ENCODE results near the gene BTG1. TPM values are rescaled to one million over a fixed set of nuclear protein-coding genes. Genes with fewer than 3 reads are reported as not detected.

The BTG1 gene
- total RNA-seq, 1 experiment from 2014 or later, result 32.7 TPM

- Mint-ChIP-seq H3K27me3 (ENCODE audit: low read depth) (no peaks in the 10 kb centered on the region), H3K4me1 (peaks cover 5 to 7% of the 10 kb centered on the region in 2 experiments), H3K9me3 (no peaks in the 10 kb centered on the region; a peak in 1 of 5 replicates), H3K27ac (no peak overlapping the region), H3K4me3 (no peak overlapping the region), H3K36me3 (ENCODE audit: insufficient read depth in 1 of 3, low read depth in 3 of 3) (no peaks in the 10 kb centered on the region)
- H3K9ac ChIP-seq (ENCODE audit: extremely low read depth, insufficient read length, low read length), result no peak overlapping the region
- no peak overlapping the region for H3K14ac ChIP-seq (ENCODE audit: insufficient read depth, low read length)
- H3K4me1 ChIP-seq (ENCODE audit: insufficient read depth, low read length), result no peaks in the 10 kb centered on the region
- no peaks in the 10 kb centered on the region for H3K9me3 ChIP-seq (ENCODE audit: control insufficient read depth, low read depth, low read length)
- H2BK12ac ChIP-seq (ENCODE audit: insufficient read length, low read depth, low read length), result no peak overlapping the region
- no peak overlapping the region for H2BK120ac ChIP-seq (ENCODE audit: low read depth, low read length, poor library complexity, severe bottlenecking)
- no peaks in the 10 kb centered on the region for H3K79me2 ChIP-seq (ENCODE audit: insufficient read depth, low read length)
- no peak for TF ChIP-seq CTCF (conservative IDR thresholded peaks at IDR 0.05)
- H3K79me1 ChIP-seq (ENCODE audit: insufficient read depth, low read depth, low read length, poor library complexity, severe bottlenecking), result no peaks in the 10 kb centered on the region
- no peak overlapping the region for H3K27ac ChIP-seq (ENCODE audit: insufficient read length, low read depth, low read length)
- no peak overlapping the region for H2BK15ac ChIP-seq (ENCODE audit: low read depth, low read length)
- H4K91ac ChIP-seq (ENCODE audit: insufficient read length, low read depth, low read length), result no peak overlapping the region
- no peak overlapping the region for H4K5ac ChIP-seq (ENCODE audit: insufficient read length, low read depth, low read length)
- no peak overlapping the region for H3T11ph ChIP-seq (ENCODE audit: low read length)
- no peaks in the 10 kb centered on the region for H3K23me2 ChIP-seq (ENCODE audit: insufficient read length, low read depth, low read length, poor library complexity, severe bottlenecking)
- H3K18ac ChIP-seq (ENCODE audit: insufficient read length, low read depth, low read length), result no peak overlapping the region
- H3K4me2 ChIP-seq (ENCODE audit: insufficient read depth, insufficient read length, low read length), result no peak overlapping the region
- no peak overlapping the region for H2BK20ac ChIP-seq (ENCODE audit: low read depth, low read length, poor library complexity, severe bottlenecking)
- H4K8ac ChIP-seq (replicated peaks; ENCODE audit: insufficient read length, low read depth, low read length), result no peak overlapping the region
- H3K23ac ChIP-seq (ENCODE audit: insufficient read length, low read depth, low read length), result no peak overlapping the region
- no peaks in the 10 kb centered on the region for H4K20me1 ChIP-seq (ENCODE audit: control insufficient read depth, insufficient read depth, insufficient read length)
- no peaks in the 10 kb centered on the region for H3K27me3 ChIP-seq (ENCODE audit: insufficient read depth, low read length)
- H2AK5ac ChIP-seq (ENCODE audit: insufficient read length, low read length), result no peak overlapping the region
- no peak for DNase-seq
- no peak overlapping the region for H2BK5ac ChIP-seq (ENCODE audit: insufficient read length, low read length)
- H3K4ac ChIP-seq (ENCODE audit: low read depth, low read length), result no peak overlapping the region
- H3K56ac ChIP-seq (ENCODE audit: insufficient read length, low read depth, low read length), result no peak overlapping the region
- H2AFZ ChIP-seq (ENCODE audit: low read length), result no peak overlapping the region
These were observed 39.4 kb upstream of the BTG1 start for GRCh38 chr12:92185052-92185451.
